GM21367 (cell line): ENCODE measurements around the gene FOCAD.
"Not testable (repeated sequence)": the region's sequence is repeated elsewhere in the genome, so short reads cannot be mapped to it uniquely, and the experiment has no call there.

ENCODE experiments used
- ATAC-seq: cut with Tn5 transposase; IDR thresholded peaks from one replicate; pipeline ENCODE4 v1.9.1; 2021; ENCODE audit not compliant: unreplicated experiment

The FOCAD gene

GRCh38 chr9:20684035-20684874 is at the start of gene FOCAD:
Gene FOCAD, plus strand, starts transcription at chr9:20684259. Its CDS starts 31,095 bp downstream, at chr9:20715354.
- ATAC-seq = peak; percentile 97

GRCh38 chr9:20634895-20635294 is 49.2 kb upstream of the FOCAD start:
- ATAC-seq = no peak

GRCh38 chr9:20636888-20637440 is 47.1 kb upstream of the FOCAD start:
- ATAC-seq = no peak

- ATAC-seq = peak; percentile 83
These were observed 43.5 kb upstream of the FOCAD start for GRCh38 chr9:20640331-20641187.

GRCh38 chr9:20642045-20642444 is 42.0 kb upstream of the FOCAD start:
- ATAC-seq = no peak

- no peak for ATAC-seq
These were observed 40.4 kb upstream of the FOCAD start for GRCh38 chr9:20643660-20644059.

- ATAC-seq = no peak
These were observed 37.4 kb upstream of the FOCAD start for GRCh38 chr9:20646656-20647055.

- no peak for ATAC-seq
These were observed 34.7 kb upstream of the FOCAD start for GRCh38 chr9:20649381-20649780.

GRCh38 chr9:20650313-20650712 is 33.7 kb upstream of the FOCAD start:
- no peak for ATAC-seq

GRCh38 chr9:20650750-20651299 is 33.2 kb upstream of the FOCAD start:
- no peak for ATAC-seq

- no peak for ATAC-seq
These were observed 32.1 kb upstream of the FOCAD start for GRCh38 chr9:20651939-20652338.

GRCh38 chr9:20658246-20658667 is 25.8 kb upstream of the FOCAD start:
- not testable (repeated sequence) for ATAC-seq

- ATAC-seq = no peak
These were observed 25.2 kb upstream of the FOCAD start for GRCh38 chr9:20658677-20659473.

- no peak for ATAC-seq
These were observed 24.5 kb upstream of the FOCAD start for GRCh38 chr9:20659474-20659967.

- no peak for ATAC-seq
These were observed 21.9 kb upstream of the FOCAD start for GRCh38 chr9:20662156-20662555.

- no peak for ATAC-seq
These were observed 20.9 kb upstream of the FOCAD start for GRCh38 chr9:20663133-20663532.

- no peak for ATAC-seq
These were observed 19.6 kb upstream of the FOCAD start for GRCh38 chr9:20664501-20664900.

GRCh38 chr9:20670395-20670794 is 13.7 kb upstream of the FOCAD start:
- ATAC-seq = no peak

GRCh38 chr9:20671635-20672034 is 12.4 kb upstream of the FOCAD start:
- ATAC-seq = no peak

- ATAC-seq = not testable (repeated sequence)
These were observed 10.5 kb upstream of the FOCAD start for GRCh38 chr9:20673537-20673936.
